Activated naive CD4-positive, alpha-beta T cell treated with anti-CD3 and anti-CD28 coated beads, Interleukin-2, amount 50 U/mL, for 24 hours (primary cell): ENCODE data around the gene BRD4.
A peak's percentile ranks its signal among the peaks of the same experiment; 100 is the strongest.

Experiments
- H3K27ac Mint-ChIP-seq: one replicate; pipeline ENCODE4 v1.8.0; 2021; ENCODE audit warnings: mild to moderate bottlenecking, mixed read lengths
- H3K27me3 Mint-ChIP-seq: one replicate; pipeline ENCODE4 v1.8.0; 2021; ENCODE audit warnings: mixed read lengths
- H3K36me3 Mint-ChIP-seq: one replicate; pipeline ENCODE4 v1.8.0; 2021; ENCODE audit warnings: mixed read lengths
- H3K4me1 Mint-ChIP-seq: one replicate; pipeline ENCODE4 v1.8.0; 2021; ENCODE audit warnings: mixed read lengths
- H3K4me3 Mint-ChIP-seq: one replicate; pipeline ENCODE4 v1.8.0; 2021; ENCODE audit warnings: mild to moderate bottlenecking, mixed read lengths
- H3K9me3 Mint-ChIP-seq: one replicate; pipeline ENCODE4 v1.8.0; 2021; ENCODE audit warnings: mixed read lengths

Gene BRD4

GRCh38 chr19:15246198-15246481 lies 86.2 kb downstream of the BRD4 start:
- Mint-ChIP-seq H3K4me1 (no peaks in the 10 kb centered on the region), H3K9me3 (no peaks in the 10 kb centered on the region), H3K4me3 (no peak overlapping the region)

DNA sequence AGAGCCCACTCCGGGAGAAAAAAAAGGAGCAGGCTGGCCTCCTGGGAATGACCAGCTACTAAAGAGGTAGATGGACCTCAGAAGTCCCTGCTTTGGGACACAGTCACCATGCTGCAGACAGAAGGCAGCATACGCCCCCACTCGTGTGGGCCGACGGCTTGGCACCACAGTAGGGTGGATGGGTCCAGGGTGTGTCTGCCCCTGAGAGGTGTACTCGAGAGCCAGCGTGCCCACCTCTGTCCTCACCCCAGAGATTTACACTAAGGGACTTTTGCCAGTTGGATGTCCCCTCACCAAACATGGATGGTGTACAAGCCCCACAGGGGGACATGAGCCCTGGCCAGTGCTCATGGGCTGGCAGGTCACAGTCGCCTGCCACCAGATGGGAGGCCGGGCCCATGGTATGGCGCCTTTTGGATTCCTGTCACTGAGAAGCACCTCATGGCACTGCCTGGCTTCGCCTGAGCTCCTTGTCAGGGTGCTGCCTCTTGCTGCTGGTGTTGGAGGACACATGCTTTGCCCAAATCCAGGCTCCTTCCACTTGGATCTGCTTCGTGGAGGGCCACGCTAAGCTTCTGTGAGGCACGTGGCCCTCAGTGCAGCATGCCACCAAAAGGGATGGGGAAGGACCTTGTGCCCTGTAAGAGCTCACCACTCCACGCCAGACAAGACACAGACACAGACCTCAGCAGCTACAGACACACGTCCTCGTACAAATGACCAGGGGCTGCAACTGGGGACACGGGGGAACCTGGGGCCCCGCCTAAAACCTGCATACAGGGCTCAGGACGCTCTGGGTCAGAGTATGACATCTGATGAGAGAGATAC lies 86.8 kb downstream of the BRD4 start:
- H3K4me1 Mint-ChIP-seq, result no peaks in the 10 kb centered on the region
- H3K9me3 Mint-ChIP-seq, result no peaks in the 10 kb centered on the region
- H3K27me3 Mint-ChIP-seq, result no peaks in the 10 kb centered on the region
- no peak overlapping the region for H3K4me3 Mint-ChIP-seq
- peak overlapping the region; percentile 68 for H3K27ac Mint-ChIP-seq
- peaks cover 4% of the 10 kb centered on the region for H3K36me3 Mint-ChIP-seq

More at GRCh38 chr19:15246198-15246481, 86.2 kb downstream of the BRD4 start:
- no peaks in the 10 kb centered on the region for H3K27me3 Mint-ChIP-seq
- H3K36me3 Mint-ChIP-seq, result peaks cover 4% of the 10 kb centered on the region
- peak overlapping the region; percentile 68 for H3K27ac Mint-ChIP-seq

DNA sequence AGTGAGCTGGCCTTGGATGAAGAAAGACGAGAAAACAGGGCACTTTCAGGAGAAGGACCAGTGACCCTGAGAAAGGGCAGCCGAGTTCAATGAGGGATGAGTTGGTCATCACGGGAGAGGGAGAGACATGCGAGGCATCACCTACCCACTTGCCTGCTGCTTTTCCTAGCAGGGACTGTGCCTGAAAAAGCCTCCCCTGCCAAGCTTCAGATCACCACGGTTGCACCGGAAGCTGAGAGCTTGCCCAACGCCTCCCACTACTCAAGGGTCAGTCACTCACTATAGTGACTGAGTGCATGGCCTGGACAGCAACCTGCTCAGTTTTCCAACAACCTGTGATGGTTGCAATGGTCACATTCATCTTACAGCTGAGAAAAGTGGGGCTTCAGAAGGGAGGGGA lies 87.5 kb downstream of the BRD4 start:
- no peak overlapping the region for H3K27ac Mint-ChIP-seq

DNA sequence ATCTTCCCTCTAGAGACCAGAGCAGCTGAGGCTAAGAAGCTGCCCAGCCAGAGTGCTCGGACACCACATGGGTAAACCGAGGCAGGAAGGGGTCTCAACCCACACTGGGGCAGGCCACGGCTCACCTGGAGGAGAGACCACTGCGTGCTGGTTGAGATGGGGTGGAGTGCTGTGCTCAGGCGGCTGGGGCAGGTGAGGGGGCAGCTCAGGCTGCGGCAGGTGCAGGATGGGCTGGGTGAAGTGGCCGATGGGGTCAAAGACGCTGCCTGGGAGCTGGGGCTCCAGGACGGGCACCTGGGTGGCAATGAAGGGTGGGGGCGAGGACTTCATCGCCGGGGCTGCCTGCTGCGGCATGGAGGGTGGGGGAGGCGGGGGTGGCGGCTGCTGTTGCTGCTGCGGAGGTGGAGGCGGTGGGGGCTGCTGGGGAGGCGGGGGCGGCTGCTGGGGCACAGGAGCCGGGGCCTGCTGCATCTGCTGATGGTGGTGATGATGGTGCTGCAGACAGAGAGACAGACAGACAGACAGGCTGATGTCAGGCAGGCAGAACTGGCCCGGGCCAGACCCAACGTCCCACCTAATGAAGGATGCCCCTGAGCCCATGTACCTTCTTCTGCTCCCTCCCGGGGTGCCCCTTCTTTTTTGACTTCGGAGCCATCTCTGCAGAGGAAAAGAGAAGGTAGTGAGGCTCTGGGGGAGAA lies 88.1 kb downstream of the BRD4 start:
- Mint-ChIP-seq H3K9me3 (no peaks in the 10 kb centered on the region), H3K27me3 (no peaks in the 10 kb centered on the region), H3K36me3 (peaks cover 4% of the 10 kb centered on the region), H3K4me3 (no peak overlapping the region), H3K27ac (no peak overlapping the region), H3K4me1 (no peaks in the 10 kb centered on the region)

More for the DNA sequence above, 87.5 kb downstream of the BRD4 start:
- Mint-ChIP-seq H3K27me3 (no peaks in the 10 kb centered on the region), H3K4me1 (no peaks in the 10 kb centered on the region), H3K36me3 (peaks cover 4% of the 10 kb centered on the region), H3K9me3 (no peaks in the 10 kb centered on the region), H3K4me3 (no peak overlapping the region)

DNA sequence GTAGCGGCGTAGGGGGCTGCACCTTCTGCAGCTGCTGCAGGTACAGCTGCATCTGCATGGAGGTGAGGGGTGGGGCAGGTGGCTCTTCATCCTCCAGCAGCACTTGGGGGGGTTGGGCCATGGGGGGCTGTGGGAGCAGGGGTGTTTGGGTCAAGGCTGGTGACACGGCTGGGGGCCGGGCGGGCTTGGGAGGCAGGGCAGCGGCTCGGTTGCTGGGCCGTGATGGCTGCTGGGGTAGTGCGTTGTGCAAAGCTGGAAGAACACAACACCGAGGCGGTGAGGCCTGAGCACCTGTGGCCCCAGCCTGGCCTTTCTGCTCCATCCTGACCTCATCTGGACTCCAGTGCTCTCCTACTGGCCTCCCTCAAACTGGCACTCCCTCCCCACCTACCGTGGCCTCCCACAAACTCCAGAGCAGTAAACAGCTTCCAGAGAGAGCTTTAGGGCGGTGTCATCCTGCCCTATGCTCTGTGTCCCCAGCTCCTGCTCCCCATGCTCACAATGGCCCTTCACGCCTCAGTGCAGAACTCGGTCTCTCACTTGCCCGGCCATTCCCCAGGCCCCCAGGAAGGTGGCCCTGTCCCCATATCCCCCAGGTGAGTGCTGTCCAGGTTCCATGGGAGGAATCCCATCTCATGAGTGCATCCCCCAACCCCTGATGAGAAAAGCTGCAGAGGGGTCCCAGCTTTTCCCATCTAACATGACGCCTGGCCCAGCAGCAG lies 88.9 kb downstream of the BRD4 start:
- H3K9me3 Mint-ChIP-seq, result no peaks in the 10 kb centered on the region
- H3K27me3 Mint-ChIP-seq, result no peaks in the 10 kb centered on the region
- H3K27ac Mint-ChIP-seq, result peak overlapping the region; percentile 65
- H3K4me3 Mint-ChIP-seq, result no peak overlapping the region
- peaks cover 4% of the 10 kb centered on the region for H3K36me3 Mint-ChIP-seq
- H3K4me1 Mint-ChIP-seq, result no peaks in the 10 kb centered on the region

DNA sequence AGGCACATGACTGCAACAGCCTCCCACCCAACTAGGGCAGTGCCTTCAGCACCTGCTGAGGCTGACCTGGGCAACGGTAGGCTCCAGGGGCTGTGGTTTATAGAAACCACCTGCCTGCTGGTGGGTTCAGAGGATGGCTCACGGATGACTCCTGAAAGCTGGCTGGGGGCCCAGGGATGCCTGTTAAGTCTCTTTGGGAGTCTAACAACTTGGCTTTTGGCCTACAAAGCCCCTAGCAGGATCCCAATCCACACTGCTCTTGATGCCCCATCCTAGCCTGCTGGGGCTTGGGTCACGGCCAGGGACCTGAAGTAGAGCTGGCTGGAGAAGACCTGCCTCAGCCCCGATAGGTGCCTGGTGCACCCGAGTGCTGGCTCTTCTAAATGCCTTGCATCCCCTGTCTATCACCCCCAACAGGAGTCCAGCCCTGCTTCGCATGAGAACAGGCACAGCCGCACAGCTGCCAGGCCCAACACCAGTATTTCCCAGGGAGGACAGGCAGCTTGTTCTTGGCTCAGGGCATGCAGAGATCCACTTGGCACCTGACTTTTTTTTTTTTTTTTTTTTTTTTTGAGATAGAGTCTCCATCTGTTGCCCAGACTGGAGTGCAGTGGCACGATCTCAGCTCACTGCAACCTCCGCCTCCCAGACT lies 91.0 kb downstream of the BRD4 start:
- Mint-ChIP-seq H3K36me3 (peaks cover 10% of the 10 kb centered on the region), H3K9me3 (no peaks in the 10 kb centered on the region), H3K4me3 (no peak overlapping the region), H3K27me3 (no peaks in the 10 kb centered on the region), H3K4me1 (no peaks in the 10 kb centered on the region), H3K27ac (no peak overlapping the region)

DNA sequence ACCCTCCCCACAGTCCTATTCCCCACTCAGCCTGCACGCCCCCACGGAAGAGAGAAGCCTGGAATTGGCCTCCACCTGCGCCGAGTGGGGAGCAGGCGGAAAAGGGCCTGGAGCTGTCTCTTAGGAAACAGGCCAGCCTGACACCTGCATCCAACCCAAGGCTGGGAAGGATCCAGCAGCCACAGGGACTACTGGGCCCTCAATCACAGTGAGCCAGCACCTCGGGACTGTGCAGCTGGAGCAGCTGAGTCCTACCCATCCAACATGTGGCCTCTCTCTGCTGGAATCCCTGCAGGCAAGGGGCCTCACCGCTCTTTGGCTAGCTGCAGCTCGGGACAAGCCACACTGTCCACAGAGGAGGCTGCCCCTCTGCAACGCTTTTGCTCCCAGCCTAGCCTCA lies 91.8 kb downstream of the BRD4 start:
- H3K4me3 Mint-ChIP-seq, result no peak overlapping the region
- no peaks in the 10 kb centered on the region for H3K27me3 Mint-ChIP-seq
- no peaks in the 10 kb centered on the region for H3K4me1 Mint-ChIP-seq
- H3K9me3 Mint-ChIP-seq, result no peaks in the 10 kb centered on the region
- peaks cover 13% of the 10 kb centered on the region for H3K36me3 Mint-ChIP-seq
- H3K27ac Mint-ChIP-seq, result no peak overlapping the region

DNA sequence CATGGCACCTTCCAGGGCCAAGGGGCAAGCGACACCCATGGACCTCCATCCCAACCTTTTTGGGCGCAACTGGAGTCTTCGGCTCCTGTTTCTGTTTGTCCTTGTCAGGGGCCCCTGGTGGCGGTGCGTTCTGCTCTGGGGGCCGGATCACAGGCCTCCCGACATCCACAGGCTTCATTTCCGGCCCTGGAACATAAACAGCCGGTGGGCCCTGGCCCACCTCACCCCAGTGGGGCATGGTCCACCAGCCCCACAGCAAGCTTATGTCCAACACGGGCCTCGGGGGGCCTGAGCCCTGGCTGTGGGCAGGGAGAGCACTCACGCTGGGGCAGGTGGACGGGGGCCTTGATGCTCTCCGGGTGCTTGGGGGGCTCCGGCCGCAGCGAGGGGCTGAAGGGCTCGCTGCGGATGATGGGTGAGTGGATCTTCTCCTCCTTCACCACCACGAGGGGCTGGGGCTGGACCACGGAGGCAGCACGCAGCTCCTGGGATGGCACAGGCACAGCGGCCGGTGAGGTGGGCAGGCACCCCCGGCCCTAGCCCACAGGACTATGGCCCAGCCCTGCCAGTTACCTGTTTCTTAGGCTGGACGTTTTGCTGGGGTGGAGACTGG lies 92.9 kb downstream of the BRD4 start:
- Mint-ChIP-seq H3K4me3 (no peak overlapping the region), H3K9me3 (no peaks in the 10 kb centered on the region), H3K36me3 (peaks cover 13% of the 10 kb centered on the region), H3K27me3 (peaks cover 4% of the 10 kb centered on the region), H3K4me1 (no peaks in the 10 kb centered on the region), H3K27ac (peak overlapping the region; percentile 10)

- Mint-ChIP-seq H3K27me3 (peaks cover 5% of the 10 kb centered on the region), H3K4me3 (no peak overlapping the region), H3K9me3 (no peaks in the 10 kb centered on the region), H3K36me3 (peaks cover 11% of the 10 kb centered on the region), H3K4me1 (peaks cover 4% of the 10 kb centered on the region), H3K27ac (no peak overlapping the region)
Measured at GRCh38 chr19:15238639-15239155, 93.6 kb downstream of the BRD4 start.

- H3K9me3 Mint-ChIP-seq, result no peaks in the 10 kb centered on the region
- no peak overlapping the region for H3K27ac Mint-ChIP-seq
- H3K36me3 Mint-ChIP-seq, result peaks cover 8% of the 10 kb centered on the region
- H3K4me3 Mint-ChIP-seq, result no peak overlapping the region
- peaks cover 8% of the 10 kb centered on the region for H3K4me1 Mint-ChIP-seq
- peaks cover 5% of the 10 kb centered on the region for H3K27me3 Mint-ChIP-seq
Measured at GRCh38 chr19:15237759-15238638, 94.3 kb downstream of the BRD4 start.

- Mint-ChIP-seq H3K4me1 (peaks cover 17% of the 10 kb centered on the region), H3K36me3 (peaks cover 8% of the 10 kb centered on the region), H3K9me3 (no peaks in the 10 kb centered on the region), H3K4me3 (no peak overlapping the region), H3K27ac (no peak overlapping the region), H3K27me3 (peaks cover 7% of the 10 kb centered on the region)
Measured at GRCh38 chr19:15236886-15237285, 95.5 kb downstream of the BRD4 start.

GRCh38 chr19:15235781-15236180 lies 96.6 kb downstream of the BRD4 start:
- no peak overlapping the region for H3K4me3 Mint-ChIP-seq
- peaks cover 17% of the 10 kb centered on the region for H3K4me1 Mint-ChIP-seq
- no peak overlapping the region for H3K27ac Mint-ChIP-seq
- H3K27me3 Mint-ChIP-seq, result peaks cover 13% of the 10 kb centered on the region
- H3K36me3 Mint-ChIP-seq, result peaks cover 8% of the 10 kb centered on the region
- no peaks in the 10 kb centered on the region for H3K9me3 Mint-ChIP-seq

DNA sequence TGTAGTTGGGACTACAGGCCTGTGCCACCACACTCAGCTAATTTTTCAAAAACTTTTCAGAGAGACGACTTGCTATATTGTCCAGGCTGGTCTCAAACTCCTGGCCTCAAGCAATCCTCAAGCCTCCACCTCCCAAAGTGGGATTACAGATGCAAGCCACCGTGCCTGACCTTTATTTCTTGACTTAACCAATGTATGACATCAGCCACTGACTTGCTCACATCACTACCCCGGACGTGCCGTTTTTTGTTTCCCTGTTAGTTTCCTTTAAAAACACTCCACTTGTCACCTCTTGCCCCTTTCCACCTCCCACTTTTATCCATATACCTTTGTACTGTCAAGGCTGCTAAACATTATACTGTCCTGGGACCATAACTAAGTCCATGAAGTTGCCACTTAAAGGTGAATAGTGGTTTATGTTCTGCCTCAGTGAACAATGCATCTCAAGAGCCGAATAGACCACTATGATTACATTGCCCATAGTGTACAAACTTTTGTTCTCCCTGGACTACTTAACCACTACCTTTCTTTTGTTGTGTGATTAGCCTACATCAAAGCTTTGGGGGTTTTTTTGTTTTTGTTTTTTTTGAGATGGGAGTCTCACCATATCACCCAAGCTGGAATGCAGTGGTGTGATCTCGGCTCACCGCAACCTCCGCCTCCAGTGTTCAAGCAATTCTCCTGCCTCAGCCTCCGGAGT lies 97.8 kb downstream of the BRD4 start:
- Mint-ChIP-seq H3K27ac (peak overlapping the region; percentile 84), H3K27me3 (peaks cover 15% of the 10 kb centered on the region)

DNA sequence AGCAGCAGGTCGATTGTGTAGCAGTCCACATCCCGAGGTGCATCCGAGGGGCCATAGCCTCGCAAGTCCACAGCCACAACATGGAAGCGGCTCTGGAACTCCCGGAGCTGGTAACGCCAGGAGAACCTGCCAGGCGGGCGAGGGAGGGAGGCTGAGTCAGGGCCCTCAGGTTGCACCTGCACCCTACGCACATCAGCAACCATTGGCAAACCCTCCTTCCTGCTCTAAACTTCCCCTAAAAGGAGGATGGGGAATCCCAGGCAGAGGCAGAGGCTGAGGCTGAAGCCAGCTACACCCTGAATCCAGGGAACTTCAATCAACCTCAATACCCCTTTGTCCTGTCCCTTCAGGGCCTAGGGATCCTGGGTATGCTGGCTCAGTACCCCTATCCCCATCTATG lies 101.1 kb downstream of the BRD4 start:
- Mint-ChIP-seq H3K4me3 (peak overlapping the region; percentile 19), H3K27ac (no peak overlapping the region), H3K4me1 (peaks cover 17% of the 10 kb centered on the region), H3K9me3 (no peaks in the 10 kb centered on the region), H3K27me3 (peaks cover 18% of the 10 kb centered on the region), H3K36me3 (peaks cover 2% of the 10 kb centered on the region)

More for the DNA sequence above, 97.8 kb downstream of the BRD4 start:
- H3K4me1 Mint-ChIP-seq, result peaks cover 17% of the 10 kb centered on the region
- H3K4me3 Mint-ChIP-seq, result no peak overlapping the region
- H3K36me3 Mint-ChIP-seq, result peaks cover 8% of the 10 kb centered on the region
- H3K9me3 Mint-ChIP-seq, result no peaks in the 10 kb centered on the region
